T-helper 1 cell treated with Interleukin-12 subunit alpha and Interleukin-12 subunit beta and Interleukin-4 antibody, amounts not matched to agents 30 μg/mL and 1 μg/mL, for 36 hours (primary cell): Measurements from ENCODE around the gene POLR3GL.
A peak's percentile ranks its signal among the peaks of the same experiment; 100 is the strongest.

Source experiments
- H3K27ac Mint-ChIP-seq: one replicate; pipeline ENCODE4 v1.8.0; 2021; ENCODE audit warnings: mild to moderate bottlenecking, mixed read lengths
- H3K27me3 Mint-ChIP-seq: one replicate; pipeline ENCODE4 v1.8.0; 2021; ENCODE audit warnings: low read depth, mixed read lengths
- H3K36me3 Mint-ChIP-seq: one replicate; pipeline ENCODE4 v1.8.0; 2021; ENCODE audit warnings: low read depth, mixed read lengths
- H3K4me1 Mint-ChIP-seq: one replicate; pipeline ENCODE4 v1.8.0; 2021; ENCODE audit warnings: low read depth, mixed read lengths
- H3K4me3 Mint-ChIP-seq: one replicate; pipeline ENCODE4 v1.8.0; 2021; ENCODE audit warnings: mild to moderate bottlenecking, moderate library complexity, mixed read lengths
- H3K9me3 Mint-ChIP-seq: one replicate; pipeline ENCODE4 v1.8.0; 2021; ENCODE audit warnings: mixed read lengths

Gene POLR3GL

GRCh38 chr1:145936247-145936646 is 28.2 kb upstream of the POLR3GL start:
- H3K4me3 Mint-ChIP-seq = no peak overlapping the region
- H3K9me3 Mint-ChIP-seq = no peaks in the 10 kb centered on the region
- H3K27ac Mint-ChIP-seq = no peak overlapping the region
- H3K4me1 Mint-ChIP-seq = peaks cover 21% of the 10 kb centered on the region
- no peaks in the 10 kb centered on the region for H3K27me3 Mint-ChIP-seq
- H3K36me3 Mint-ChIP-seq = peaks cover 21% of the 10 kb centered on the region

- Mint-ChIP-seq H3K27ac (no peak overlapping the region), H3K4me3 (no peak overlapping the region), H3K36me3 (peaks cover 25% of the 10 kb centered on the region), H3K27me3 (no peaks in the 10 kb centered on the region), H3K9me3 (no peaks in the 10 kb centered on the region), H3K4me1 (peaks cover 15% of the 10 kb centered on the region)
These were observed 27.1 kb upstream of the POLR3GL start for GRCh38 chr1:145937436-145937835.

GRCh38 chr1:145942405-145942804 is 22.1 kb upstream of the POLR3GL start:
- H3K27me3 Mint-ChIP-seq = no peaks in the 10 kb centered on the region
- H3K4me3 Mint-ChIP-seq = no peak overlapping the region
- peaks cover 2% of the 10 kb centered on the region for H3K4me1 Mint-ChIP-seq
- no peaks in the 10 kb centered on the region for H3K9me3 Mint-ChIP-seq
- no peak overlapping the region for H3K27ac Mint-ChIP-seq
- H3K36me3 Mint-ChIP-seq = peaks cover 15% of the 10 kb centered on the region

- H3K4me3 Mint-ChIP-seq = no peak overlapping the region
- H3K9me3 Mint-ChIP-seq = no peaks in the 10 kb centered on the region
- peaks cover 2% of the 10 kb centered on the region for H3K4me1 Mint-ChIP-seq
- no peak overlapping the region for H3K27ac Mint-ChIP-seq
- no peaks in the 10 kb centered on the region for H3K27me3 Mint-ChIP-seq
- peaks cover 15% of the 10 kb centered on the region for H3K36me3 Mint-ChIP-seq
These were observed 21.6 kb upstream of the POLR3GL start for GRCh38 chr1:145942871-145943270.

GRCh38 chr1:145944532-145944931 is 20.0 kb upstream of the POLR3GL start:
- Mint-ChIP-seq H3K36me3 (peaks cover 18% of the 10 kb centered on the region), H3K9me3 (no peaks in the 10 kb centered on the region), H3K27ac (no peak overlapping the region), H3K4me3 (no peak overlapping the region), H3K27me3 (no peaks in the 10 kb centered on the region), H3K4me1 (peaks cover 2% of the 10 kb centered on the region)

GRCh38 chr1:145946477-145946986 is 18.0 kb upstream of the POLR3GL start:
- H3K36me3 Mint-ChIP-seq = peaks cover 23% of the 10 kb centered on the region

GRCh38 chr1:145947551-145947950 is 16.9 kb upstream of the POLR3GL start:
- peaks cover 17% of the 10 kb centered on the region for H3K4me1 Mint-ChIP-seq
- H3K36me3 Mint-ChIP-seq = peaks cover 22% of the 10 kb centered on the region
- H3K4me3 Mint-ChIP-seq = no peak overlapping the region

More at GRCh38 chr1:145946477-145946986, 18.0 kb upstream of the POLR3GL start:
- no peaks in the 10 kb centered on the region for H3K27me3 Mint-ChIP-seq
- peaks cover 14% of the 10 kb centered on the region for H3K4me1 Mint-ChIP-seq
- H3K4me3 Mint-ChIP-seq = no peak overlapping the region
- H3K9me3 Mint-ChIP-seq = no peaks in the 10 kb centered on the region
- no peak overlapping the region for H3K27ac Mint-ChIP-seq

GRCh38 chr1:145949219-145949618 is 15.3 kb upstream of the POLR3GL start:
- Mint-ChIP-seq H3K4me3 (no peak overlapping the region), H3K27ac (no peak overlapping the region), H3K36me3 (peaks cover 18% of the 10 kb centered on the region)

More at GRCh38 chr1:145947551-145947950, 16.9 kb upstream of the POLR3GL start:
- Mint-ChIP-seq H3K9me3 (no peaks in the 10 kb centered on the region), H3K27ac (no peak overlapping the region), H3K27me3 (no peaks in the 10 kb centered on the region)

GRCh38 chr1:145951526-145951925 is 13.0 kb upstream of the POLR3GL start:
- Mint-ChIP-seq H3K27ac (no peak overlapping the region), H3K9me3 (no peaks in the 10 kb centered on the region), H3K36me3 (peaks cover 21% of the 10 kb centered on the region), H3K27me3 (no peaks in the 10 kb centered on the region), H3K4me1 (peaks cover 35% of the 10 kb centered on the region), H3K4me3 (no peak overlapping the region)

More at GRCh38 chr1:145949219-145949618, 15.3 kb upstream of the POLR3GL start:
- H3K27me3 Mint-ChIP-seq = no peaks in the 10 kb centered on the region
- H3K4me1 Mint-ChIP-seq = peaks cover 16% of the 10 kb centered on the region
- H3K9me3 Mint-ChIP-seq = no peaks in the 10 kb centered on the region

- no peaks in the 10 kb centered on the region for H3K9me3 Mint-ChIP-seq
- no peak overlapping the region for H3K4me3 Mint-ChIP-seq
- H3K36me3 Mint-ChIP-seq = peaks cover 18% of the 10 kb centered on the region
- no peak overlapping the region for H3K27ac Mint-ChIP-seq
- peaks cover 42% of the 10 kb centered on the region for H3K4me1 Mint-ChIP-seq
- no peaks in the 10 kb centered on the region for H3K27me3 Mint-ChIP-seq
These were observed 11.6 kb upstream of the POLR3GL start for GRCh38 chr1:145952903-145953302.

- Mint-ChIP-seq H3K9me3 (no peaks in the 10 kb centered on the region), H3K4me3 (no peak overlapping the region), H3K4me1 (peaks cover 48% of the 10 kb centered on the region), H3K36me3 (peaks cover 18% of the 10 kb centered on the region), H3K27ac (no peak overlapping the region), H3K27me3 (no peaks in the 10 kb centered on the region)
These were observed 10.6 kb upstream of the POLR3GL start for GRCh38 chr1:145953861-145954260.

GRCh38 chr1:145955436-145955835 is 9.1 kb upstream of the POLR3GL start:
- H3K4me1 Mint-ChIP-seq = peaks cover 55% of the 10 kb centered on the region
- peaks cover 6% of the 10 kb centered on the region for H3K27me3 Mint-ChIP-seq
- H3K4me3 Mint-ChIP-seq = peak overlapping the region; percentile 33
- H3K9me3 Mint-ChIP-seq = no peaks in the 10 kb centered on the region
- H3K27ac Mint-ChIP-seq = no peak overlapping the region
- peaks cover 11% of the 10 kb centered on the region for H3K36me3 Mint-ChIP-seq

- no peaks in the 10 kb centered on the region for H3K9me3 Mint-ChIP-seq
- H3K36me3 Mint-ChIP-seq = peaks cover 11% of the 10 kb centered on the region
- peaks cover 52% of the 10 kb centered on the region for H3K4me1 Mint-ChIP-seq
- H3K27me3 Mint-ChIP-seq = peaks cover 6% of the 10 kb centered on the region
- H3K27ac Mint-ChIP-seq = peak overlapping the region; percentile 92
- peak overlapping the region; percentile 96 for H3K4me3 Mint-ChIP-seq
These were observed 8.1 kb upstream of the POLR3GL start for GRCh38 chr1:145956361-145956760.

- peaks cover 8% of the 10 kb centered on the region for H3K36me3 Mint-ChIP-seq
- H3K27me3 Mint-ChIP-seq = peaks cover 6% of the 10 kb centered on the region
- H3K9me3 Mint-ChIP-seq = no peaks in the 10 kb centered on the region
- H3K27ac Mint-ChIP-seq = peak overlapping the region; percentile 92
- H3K4me3 Mint-ChIP-seq = peak overlapping the region; percentile 96
- peaks cover 52% of the 10 kb centered on the region for H3K4me1 Mint-ChIP-seq
These were observed 7.6 kb upstream of the POLR3GL start for GRCh38 chr1:145956781-145957442.
